VCaP (cell line): ENCODE data around the gene SLC1A3.

ENCODE experiments used
- H3K27ac ChIP-seq: fragments of 450-650 bp; 2 replicates; pipeline ENCODE4 v1.5.1; 2017
- TF ChIP-seq, protein P1 (sequence below): fragments of 450-650 bp; conservative IDR thresholded peaks from 2 replicates; pipeline ENCODE4 v1.5.1; 2017; ENCODE audit warnings: mild to moderate bottlenecking, moderate library complexity

Gene SLC1A3

DNA sequence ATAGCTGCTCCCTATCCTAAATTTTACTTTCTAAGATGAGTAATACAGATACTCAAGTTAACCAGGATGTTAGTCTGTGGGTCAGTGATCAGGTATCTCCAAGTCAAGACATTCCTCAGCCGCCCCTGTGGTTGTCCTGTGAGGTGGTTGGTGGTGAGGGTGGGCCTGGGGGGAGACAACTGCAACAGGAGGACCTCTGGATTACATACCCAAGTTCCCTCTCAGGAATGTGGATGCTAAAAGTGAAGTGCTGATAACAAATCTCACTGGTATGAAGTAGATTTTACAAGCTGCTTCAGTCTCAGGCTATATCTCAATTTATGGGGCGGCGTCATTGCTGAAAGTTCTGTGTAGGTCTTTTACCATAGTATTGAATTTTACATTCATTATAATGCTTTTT is 38.3 kb downstream of the SLC1A3 start:
- no peak overlapping the region for H3K27ac ChIP-seq
- TF ChIP-seq, protein P1, sequence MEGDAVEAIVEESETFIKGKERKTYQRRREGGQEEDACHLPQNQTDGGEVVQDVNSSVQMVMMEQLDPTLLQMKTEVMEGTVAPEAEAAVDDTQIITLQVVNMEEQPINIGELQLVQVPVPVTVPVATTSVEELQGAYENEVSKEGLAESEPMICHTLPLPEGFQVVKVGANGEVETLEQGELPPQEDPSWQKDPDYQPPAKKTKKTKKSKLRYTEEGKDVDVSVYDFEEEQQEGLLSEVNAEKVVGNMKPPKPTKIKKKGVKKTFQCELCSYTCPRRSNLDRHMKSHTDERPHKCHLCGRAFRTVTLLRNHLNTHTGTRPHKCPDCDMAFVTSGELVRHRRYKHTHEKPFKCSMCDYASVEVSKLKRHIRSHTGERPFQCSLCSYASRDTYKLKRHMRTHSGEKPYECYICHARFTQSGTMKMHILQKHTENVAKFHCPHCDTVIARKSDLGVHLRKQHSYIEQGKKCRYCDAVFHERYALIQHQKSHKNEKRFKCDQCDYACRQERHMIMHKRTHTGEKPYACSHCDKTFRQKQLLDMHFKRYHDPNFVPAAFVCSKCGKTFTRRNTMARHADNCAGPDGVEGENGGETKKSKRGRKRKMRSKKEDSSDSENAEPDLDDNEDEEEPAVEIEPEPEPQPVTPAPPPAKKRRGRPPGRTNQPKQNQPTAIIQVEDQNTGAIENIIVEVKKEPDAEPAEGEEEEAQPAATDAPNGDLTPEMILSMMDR: no peak

DNA sequence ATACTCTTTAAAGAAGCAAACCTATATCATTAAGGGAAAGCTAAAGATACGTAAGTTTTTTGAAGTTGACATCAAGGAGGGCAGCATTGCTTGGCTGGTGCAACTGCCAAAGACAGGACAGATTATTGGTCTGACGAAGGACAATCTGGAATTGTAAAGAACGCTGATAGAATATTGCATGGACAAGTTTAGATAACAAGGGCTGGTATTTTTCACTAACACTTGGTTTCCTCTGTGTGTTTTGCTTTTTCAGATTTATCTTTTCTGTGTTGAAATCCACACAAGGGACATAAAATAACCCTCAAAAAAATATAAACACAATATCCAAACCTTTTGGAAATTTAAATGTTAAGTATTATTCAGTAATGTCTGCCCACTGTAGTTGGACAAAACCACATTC is 39.7 kb downstream of the SLC1A3 start:
- H3K27ac ChIP-seq: no peak overlapping the region
- TF ChIP-seq, protein P1: no peak

DNA sequence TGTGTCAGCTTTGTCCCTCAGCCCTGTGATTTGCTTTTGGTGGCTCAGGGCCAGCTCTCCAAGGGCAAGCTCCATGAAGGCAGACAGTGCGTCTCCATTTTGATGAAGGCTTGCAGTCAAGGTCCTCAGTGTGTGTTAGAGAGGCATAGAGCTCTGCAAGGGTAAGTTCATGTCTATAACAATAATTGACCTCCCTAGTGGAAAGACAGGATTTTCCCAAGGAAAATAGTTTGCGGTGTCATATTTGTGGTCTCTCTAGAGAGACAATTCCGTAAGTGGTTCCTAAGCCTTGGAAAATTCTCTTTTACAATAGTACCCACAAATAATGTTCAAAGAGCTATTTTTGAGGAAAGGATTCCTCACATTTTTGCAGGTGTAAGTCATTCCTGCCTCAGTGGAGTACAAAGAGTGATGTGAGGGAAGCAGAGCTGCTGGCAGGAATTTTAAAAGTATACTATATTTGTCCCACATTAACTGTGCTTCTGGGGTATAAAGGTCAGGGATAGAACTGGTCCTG is 40.2 kb downstream of the SLC1A3 start:
- H3K27ac ChIP-seq: no peak overlapping the region

DNA sequence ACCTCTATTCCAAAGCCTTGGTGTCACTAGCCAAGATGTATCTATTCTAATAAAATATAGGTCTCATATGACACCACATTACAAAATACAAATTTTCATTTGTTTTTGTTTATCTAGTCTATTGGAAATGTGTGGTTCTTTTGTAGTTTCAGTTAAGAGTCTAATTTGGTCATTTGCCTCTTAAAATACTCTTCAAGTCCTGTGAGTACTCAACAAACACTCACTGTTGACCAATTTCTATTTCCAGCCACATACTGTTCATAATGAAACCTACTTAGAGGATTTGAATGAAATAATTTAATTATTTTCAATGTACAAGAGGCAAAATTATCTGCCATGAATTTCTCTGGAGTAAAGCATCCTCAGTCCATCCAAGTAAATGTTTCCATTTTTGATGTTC is 40.6 kb downstream of the SLC1A3 start:
- TF ChIP-seq, protein P1: no peak
- H3K27ac ChIP-seq: no peak overlapping the region

More for the DNA sequence above, 40.2 kb downstream of the SLC1A3 start:
- TF ChIP-seq, protein P1: no peak

DNA sequence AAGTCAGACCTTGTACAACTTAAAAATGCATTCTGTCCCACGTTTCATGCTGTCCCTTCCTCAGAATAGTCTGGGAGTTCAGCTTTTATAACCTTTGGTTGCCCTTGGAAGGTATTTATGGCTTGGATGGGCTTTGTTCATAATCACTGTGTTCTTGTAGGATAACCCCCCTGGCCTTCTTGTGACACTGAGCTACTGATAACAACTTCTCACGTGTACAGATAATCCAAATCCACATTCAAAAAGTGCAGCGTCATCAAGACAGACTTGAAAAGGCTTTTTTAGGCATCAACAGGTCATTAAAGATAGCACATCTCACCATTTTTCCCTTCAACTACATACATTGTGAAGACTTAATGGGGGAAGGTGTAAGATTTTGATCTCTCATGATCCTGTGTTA is 42.0 kb downstream of the SLC1A3 start:
- H3K27ac ChIP-seq: no peak overlapping the region
- TF ChIP-seq, protein P1: no peak

DNA sequence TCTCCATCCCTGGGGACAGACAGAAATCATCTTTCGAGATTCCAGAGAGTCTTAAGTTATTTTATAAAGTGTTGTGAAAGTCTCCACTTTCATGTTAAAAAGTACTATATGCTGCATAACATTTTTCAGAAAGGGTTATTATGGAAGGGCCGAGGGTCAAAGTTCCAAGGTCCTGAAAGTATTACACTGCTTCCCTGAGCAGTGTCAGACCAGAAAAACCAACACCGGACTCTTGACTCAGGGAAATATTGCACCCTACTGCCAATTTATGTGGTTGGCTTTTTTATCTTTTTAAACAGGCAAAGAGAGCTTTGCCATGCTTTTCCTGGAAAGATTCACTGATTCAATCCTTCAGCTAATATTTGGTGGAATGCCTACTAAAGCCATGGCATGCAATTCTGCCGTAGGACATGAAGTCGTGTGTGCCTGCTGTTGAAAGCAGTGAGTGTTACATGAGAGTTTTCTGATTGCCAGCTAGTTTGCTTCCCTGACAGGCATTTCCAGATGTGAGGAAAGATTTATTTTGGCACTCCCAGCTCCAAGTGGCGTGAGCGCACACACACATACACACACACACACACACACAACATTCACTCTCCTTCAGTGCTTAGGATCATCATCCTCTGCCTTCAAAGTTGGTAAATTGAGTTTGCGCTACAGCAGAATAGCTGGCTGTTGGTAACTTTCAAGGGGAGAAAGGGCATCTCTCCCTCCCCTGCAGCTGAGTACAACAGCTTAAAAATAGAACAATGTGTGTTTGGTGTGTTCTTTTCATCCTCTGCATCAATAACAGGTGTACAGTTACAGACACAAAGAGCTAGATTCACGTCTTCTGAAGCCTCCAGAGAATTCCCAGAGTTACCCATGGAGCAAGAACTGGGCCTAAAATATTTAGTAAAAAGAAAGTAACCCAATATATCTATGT is 45.6 kb downstream of the SLC1A3 start:
- TF ChIP-seq, protein P1: no peak
- H3K27ac ChIP-seq: no peak overlapping the region

DNA sequence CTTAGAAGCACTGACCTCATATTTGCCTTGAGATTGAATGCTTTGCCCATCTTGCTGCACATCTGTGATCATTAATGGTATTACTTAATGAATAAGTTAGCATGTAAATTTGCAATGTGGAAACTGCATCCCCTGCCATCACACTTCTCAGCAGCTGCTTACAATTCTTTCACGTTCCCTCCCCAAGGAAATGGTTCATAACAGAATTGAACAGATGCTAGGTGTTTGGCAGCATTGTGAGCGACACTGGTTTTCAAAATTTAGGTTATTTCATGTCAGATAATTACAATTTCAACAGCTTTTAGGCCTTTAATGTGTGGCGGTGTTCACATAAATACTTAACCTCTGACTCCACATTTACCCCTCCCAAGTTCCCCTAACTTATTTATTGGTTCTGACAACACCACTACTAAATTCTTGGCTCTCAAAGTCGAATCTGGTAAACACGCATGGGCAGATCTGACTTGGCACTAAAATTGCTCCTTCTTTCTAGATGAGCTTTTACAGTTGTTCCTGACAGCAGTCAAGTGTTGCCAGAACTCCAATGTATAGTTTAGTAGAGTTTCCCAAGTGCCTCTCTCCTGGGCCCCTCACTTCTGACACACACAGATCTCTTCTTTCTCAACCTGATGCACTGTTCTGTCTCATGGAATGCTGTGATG is 46.8 kb downstream of the SLC1A3 start:
- TF ChIP-seq, protein P1: no peak
- no peak overlapping the region for H3K27ac ChIP-seq
